GM12875 (cell line): Measurements from ENCODE around the gene SLC9A8.
"Not testable (repeated sequence)": the region's sequence is repeated elsewhere in the genome, so short reads cannot be mapped to it uniquely, and the experiment has no call there.

Experiments used
- H3K4me3 ChIP-seq: one replicate; pipeline ENCODE4 v1.5.1; 2011; ENCODE audit warnings: low read depth, low read length, control low read depth
- TF ChIP-seq, protein P1 (sequence below): IDR thresholded peaks from 2 replicates; pipeline ENCODE4 v1.5.1; 2011; ENCODE audit warnings: low read depth, mild to moderate bottlenecking, control low read depth, inconsistent platforms, low read length, moderate library complexity, borderline replicate concordance; ENCODE audit not compliant: insufficient read depth

The SLC9A8 gene

DNA sequence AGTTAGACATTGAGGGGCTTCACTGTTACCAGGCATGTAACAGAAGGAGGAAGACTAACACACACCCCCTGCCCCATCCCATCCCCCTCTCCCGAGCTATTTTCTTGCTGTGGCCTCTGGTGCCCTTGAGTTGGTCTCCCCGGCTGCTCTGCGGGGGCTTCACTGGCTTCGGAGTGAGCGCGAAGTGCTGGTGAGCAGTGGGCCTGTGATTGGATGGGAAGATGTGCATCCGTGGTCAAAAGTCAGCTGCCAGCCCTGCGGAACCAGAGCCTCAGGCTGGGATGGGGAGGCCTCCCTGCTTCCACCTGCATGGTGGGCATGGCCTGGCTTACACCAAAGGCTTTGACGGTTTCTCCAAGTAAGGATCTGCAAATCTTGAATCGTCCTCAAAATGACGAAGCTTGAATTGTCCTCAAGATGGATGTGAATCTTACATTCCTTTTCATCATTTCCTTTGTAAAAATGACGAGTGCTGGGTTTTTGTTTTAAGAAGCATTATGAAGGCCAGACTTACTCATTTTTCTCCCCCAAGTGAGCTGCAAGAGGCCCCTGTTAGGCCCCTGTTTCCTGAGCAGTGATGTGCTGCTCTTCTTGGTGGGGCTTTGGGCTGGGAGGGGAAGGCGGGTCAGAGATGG, 79.0 kb downstream of the SLC9A8 start:
- TF ChIP-seq, protein P1, sequence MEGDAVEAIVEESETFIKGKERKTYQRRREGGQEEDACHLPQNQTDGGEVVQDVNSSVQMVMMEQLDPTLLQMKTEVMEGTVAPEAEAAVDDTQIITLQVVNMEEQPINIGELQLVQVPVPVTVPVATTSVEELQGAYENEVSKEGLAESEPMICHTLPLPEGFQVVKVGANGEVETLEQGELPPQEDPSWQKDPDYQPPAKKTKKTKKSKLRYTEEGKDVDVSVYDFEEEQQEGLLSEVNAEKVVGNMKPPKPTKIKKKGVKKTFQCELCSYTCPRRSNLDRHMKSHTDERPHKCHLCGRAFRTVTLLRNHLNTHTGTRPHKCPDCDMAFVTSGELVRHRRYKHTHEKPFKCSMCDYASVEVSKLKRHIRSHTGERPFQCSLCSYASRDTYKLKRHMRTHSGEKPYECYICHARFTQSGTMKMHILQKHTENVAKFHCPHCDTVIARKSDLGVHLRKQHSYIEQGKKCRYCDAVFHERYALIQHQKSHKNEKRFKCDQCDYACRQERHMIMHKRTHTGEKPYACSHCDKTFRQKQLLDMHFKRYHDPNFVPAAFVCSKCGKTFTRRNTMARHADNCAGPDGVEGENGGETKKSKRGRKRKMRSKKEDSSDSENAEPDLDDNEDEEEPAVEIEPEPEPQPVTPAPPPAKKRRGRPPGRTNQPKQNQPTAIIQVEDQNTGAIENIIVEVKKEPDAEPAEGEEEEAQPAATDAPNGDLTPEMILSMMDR, result no peak
- H3K4me3 ChIP-seq, result no peak overlapping the region

DNA sequence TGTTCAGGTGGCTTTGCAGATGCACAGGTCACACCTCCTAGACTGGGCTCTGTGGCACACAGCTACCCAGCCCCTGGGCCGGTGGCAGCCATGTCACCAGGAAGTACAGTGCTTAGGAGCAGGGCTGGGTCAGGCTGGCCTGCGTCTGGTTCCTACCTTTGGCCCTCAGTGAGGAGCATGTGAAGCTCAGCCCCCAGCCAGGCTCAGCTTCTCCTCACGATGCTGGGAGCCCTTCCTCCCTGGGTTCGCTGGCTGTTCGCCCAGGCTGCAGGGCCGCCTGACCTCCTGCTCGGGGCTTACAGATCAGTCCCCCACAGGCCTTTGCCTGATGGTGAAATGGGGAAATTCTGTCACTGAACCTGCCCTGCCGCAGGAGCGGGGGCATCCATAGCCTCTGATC, 79.6 kb downstream of the SLC9A8 start:
- TF ChIP-seq, protein P1, result no peak
- H3K4me3 ChIP-seq, result no peak overlapping the region

DNA sequence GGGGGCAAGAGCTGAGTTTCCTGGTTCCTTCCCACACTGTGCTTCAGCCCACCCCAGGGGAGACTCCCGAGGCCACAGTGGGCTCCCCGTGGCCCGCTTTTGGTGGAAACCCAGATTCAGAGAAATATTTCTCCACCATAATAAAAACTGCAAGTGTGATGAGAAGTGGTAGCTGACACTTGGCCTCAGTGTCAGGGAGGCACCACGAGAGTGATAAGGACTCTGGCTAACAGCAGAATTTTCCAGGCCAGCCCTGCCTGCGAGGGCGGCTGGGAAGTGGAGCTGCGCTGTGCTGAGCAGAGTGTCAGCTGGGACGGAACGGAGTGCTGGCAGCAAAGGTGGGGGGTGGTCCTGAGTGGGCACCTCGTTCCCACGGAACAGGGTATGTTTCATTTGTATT, 80.2 kb downstream of the SLC9A8 start:
- H3K4me3 ChIP-seq, result no peak overlapping the region
- TF ChIP-seq, protein P1, result no peak

DNA sequence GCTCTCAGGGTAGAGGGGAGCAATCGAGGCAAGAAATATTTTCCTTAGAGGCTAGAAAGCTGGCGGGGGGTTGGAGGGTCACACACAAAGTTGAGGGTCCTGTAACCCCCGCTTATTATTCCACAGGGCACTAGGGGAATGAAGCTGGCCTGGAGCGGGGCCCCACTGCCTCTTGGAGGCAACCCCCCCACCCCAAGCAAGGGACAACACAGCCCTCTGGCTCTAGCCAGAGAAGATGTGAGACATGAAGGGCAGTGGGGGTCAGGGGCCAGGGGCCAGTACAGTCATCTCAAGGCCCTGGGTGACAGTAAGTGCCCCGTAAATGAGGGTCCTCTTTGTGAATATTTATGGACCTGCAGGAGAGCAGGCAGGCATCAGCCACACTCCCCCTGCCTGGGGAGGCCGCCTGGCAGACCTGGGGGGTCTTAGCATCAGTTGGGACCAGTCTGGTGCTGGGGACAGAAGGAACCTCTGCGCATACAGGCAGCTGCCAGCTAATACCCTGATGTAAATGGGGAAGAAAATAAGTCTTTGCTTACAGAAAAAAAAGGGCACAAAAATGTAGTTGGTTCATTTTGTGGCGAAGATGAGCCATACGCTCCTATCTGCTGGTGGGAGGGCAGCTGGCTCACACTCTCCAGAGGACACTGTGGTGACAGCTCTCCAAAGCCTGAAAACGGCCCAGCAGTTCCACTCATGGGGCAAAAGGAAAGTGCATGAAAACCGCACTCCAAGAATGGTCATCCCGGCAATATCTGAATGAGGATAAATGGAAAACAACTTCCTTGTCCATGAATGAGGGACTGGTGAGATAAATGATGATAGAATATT, 80.8 kb downstream of the SLC9A8 start:
- no peak overlapping the region for H3K4me3 ChIP-seq
- TF ChIP-seq, protein P1, result no peak

DNA sequence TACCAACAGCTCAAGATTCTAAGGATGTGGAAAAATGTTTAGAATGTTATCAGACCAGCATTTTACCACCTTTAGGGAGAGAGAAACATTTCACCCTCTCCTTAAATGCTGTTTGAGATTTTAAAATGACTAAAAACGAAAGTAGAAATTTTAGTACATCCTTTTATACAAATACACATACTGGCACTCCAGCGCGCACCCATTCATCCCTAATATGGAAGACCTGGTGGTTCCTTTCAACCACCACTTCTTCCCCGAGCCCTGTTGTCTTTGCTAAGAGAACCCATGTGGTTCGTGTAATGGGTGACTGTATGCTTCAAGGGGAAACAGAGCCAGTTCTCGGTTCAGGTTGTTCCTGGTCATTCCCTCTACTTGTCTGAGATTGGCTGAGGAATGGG, 81.4 kb downstream of the SLC9A8 start:
- TF ChIP-seq, protein P1, result no peak
- H3K4me3 ChIP-seq, result no peak overlapping the region

DNA sequence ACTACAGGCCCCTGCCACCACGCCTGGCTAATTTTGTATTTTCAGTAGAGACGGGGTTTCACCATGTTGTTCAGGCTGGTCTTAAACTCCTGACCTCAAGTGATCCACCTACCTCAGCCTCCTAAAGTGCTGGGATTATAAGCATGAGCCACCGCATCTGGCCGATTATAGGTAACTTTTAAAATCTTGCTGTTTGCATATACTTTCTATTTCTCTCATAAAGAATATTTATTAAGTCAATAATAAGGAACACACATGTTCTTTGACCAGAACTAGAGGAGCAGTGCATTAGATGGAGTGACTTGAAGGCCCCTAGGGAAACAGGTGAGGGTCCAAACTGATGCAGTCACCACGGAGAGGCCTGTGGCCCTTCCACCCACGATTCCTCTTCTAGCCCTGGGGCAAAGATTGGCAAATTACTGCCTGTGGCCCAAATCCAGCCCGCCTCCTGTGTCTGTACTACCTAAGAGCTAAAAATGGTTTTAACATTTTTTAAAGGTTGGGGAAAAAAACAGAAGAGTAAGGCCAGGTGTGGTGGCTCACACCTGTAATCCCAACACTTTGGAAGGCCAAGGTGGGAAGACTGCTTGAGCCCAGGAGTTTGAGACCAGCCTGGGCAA, 83.0 kb downstream of the SLC9A8 start:
- H3K4me3 ChIP-seq, result not testable (repeated sequence)

DNA sequence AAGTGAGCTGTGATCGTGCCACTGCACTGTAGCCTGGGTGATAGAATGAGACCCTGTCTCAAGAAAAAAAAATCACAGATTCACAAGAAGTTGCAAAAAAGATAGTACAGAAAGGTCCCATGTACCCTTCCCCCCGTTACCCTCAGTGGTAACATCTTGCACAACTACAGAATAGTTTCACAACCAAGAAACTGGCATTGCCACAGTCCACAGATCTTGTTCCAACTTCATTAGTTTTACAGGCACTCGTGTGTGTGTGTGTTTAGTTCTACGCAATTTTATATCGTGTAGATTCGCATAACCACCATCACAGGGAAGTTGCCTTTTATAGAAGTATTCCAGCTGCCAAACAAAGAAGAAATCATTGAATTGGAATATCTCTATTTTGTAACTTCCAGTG, 83.6 kb downstream of the SLC9A8 start:
- no peak overlapping the region for H3K4me3 ChIP-seq
- TF ChIP-seq, protein P1, result no peak
